DOHH2 (cell line): ENCODE data around the gene MGMT.

Experiments
- EZH2phosphoT487 ChIP-seq: fragments of 200-600 bp; sonication (generic); IDR thresholded peaks from 2 replicates; pipeline ENCODE4 v1.6.1; 2017; ENCODE audit warnings: borderline replicate concordance, mild to moderate bottlenecking, antibody characterized with exemption, low read length, moderate library complexity, mixed read lengths
- TF ChIP-seq, protein P1 (sequence below): fragments of 200-600 bp; sonication (generic); IDR thresholded peaks from one replicate; pipeline ENCODE4 v1.5.1; 2014; ENCODE audit warnings: antibody characterized with exemption, mild to moderate bottlenecking, low read depth, low read length; ENCODE audit not compliant: poor library complexity, severe bottlenecking

DNA sequence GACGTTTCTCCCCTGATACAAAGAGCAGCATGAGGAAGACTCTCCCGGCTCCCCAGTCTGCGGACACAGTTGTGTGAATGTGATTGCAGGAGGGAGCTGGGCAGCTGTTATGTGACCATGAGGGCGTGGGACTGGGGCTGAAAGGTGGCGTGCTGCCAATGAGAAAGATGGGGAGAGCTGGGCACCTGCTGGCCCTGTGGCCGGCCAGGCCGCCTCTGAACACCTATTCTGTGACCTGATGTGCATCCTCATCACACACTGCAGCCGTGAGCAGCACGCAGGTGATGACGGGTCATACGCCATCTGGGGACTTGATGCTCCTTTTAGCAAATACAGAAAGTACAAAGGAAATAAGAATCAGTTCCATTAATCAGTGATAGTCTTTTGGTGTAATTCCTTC is 86.9 kb downstream of the MGMT start:
- TF ChIP-seq, protein P1, sequence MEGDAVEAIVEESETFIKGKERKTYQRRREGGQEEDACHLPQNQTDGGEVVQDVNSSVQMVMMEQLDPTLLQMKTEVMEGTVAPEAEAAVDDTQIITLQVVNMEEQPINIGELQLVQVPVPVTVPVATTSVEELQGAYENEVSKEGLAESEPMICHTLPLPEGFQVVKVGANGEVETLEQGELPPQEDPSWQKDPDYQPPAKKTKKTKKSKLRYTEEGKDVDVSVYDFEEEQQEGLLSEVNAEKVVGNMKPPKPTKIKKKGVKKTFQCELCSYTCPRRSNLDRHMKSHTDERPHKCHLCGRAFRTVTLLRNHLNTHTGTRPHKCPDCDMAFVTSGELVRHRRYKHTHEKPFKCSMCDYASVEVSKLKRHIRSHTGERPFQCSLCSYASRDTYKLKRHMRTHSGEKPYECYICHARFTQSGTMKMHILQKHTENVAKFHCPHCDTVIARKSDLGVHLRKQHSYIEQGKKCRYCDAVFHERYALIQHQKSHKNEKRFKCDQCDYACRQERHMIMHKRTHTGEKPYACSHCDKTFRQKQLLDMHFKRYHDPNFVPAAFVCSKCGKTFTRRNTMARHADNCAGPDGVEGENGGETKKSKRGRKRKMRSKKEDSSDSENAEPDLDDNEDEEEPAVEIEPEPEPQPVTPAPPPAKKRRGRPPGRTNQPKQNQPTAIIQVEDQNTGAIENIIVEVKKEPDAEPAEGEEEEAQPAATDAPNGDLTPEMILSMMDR, result no peak
- TF ChIP-seq EZH2phosphoT487, result no peak
